Right lobe of liver (tissue), 6 donors: Measurements from ENCODE around the gene IL9R. TPM values are rescaled to one million over a fixed set of nuclear protein-coding genes. Genes with fewer than 3 reads are reported as not detected.
"Not testable (repeated sequence)": the region's sequence is repeated elsewhere in the genome, so short reads cannot be mapped to it uniquely, and the experiment has no call there.

Experiments used
- ATAC-seq, 4 donors: fragments of 200-7000 bp; cut with Tn5 transposase; one replicate each; pipeline ENCODE4 v1.9.1; 2020; ENCODE audit warnings: mild to moderate bottlenecking in 4 of 4, moderate library complexity in 4 of 4
- DNase-seq, 3 donors: peaks; one replicate each; pipeline ENCODE4 v3.0.0-alpha.2; 2020
- H3K27ac ChIP-seq, 3 donors: fragments of 200-600 bp; one replicate each; pipeline ENCODE4 v1.8.0; 2022
- H3K27me3 ChIP-seq, 2 donors: fragments of 200-600 bp; one replicate each; pipeline ENCODE4 v1.8.0; 2022
- H3K36me3 ChIP-seq, 4 donors: fragments of 200-600 bp; sonication (generic) in 1 of 4; one replicate each; pipeline versions ENCODE4 v1.5.1 to v1.8.0; 2017 to 2022; ENCODE audit warnings: control low read depth in 1 of 4
- H3K4me1 ChIP-seq, 4 donors: fragments of 200-600 bp; sonication (generic) in 1 of 4; one replicate each; pipeline versions ENCODE4 v1.5.1 to v1.8.0; 2017 to 2022; ENCODE audit warnings: control low read depth in 1 of 4
- H3K4me3 ChIP-seq, 3 donors: fragments of 200-600 bp; one replicate each; pipeline ENCODE4 v1.8.0; 2022
- H3K9me3 ChIP-seq, 4 donors: fragments of 200-600 bp; sonication (generic) in 1 of 4; one replicate each; pipeline versions ENCODE4 v1.5.1 to v1.8.0; 2017 to 2022; ENCODE audit warnings: control low read depth in 1 of 4
- CTCF ChIP-seq, 4 donors: fragments of 200-600 bp in 3 of 4; fragments of 450-650 bp in 1 of 4; IDR thresholded peaks; one replicate each; pipeline versions ENCODE4 v1.5.1 to v1.8.0; 2016 to 2022; ENCODE audit warnings: antibody characterized with exemption in 4 of 4, mild to moderate bottlenecking in 2 of 4
- POLR2A ChIP-seq: fragments of 450-650 bp; IDR thresholded peaks from one replicate; pipeline ENCODE4 v1.6.1; 2017; ENCODE audit warnings: antibody characterized with exemption, mild to moderate bottlenecking
- WGBS: methylation state at CpG from one replicate; pipeline ENCODE4 v1.1.6; 2018; ENCODE audit warnings: low coverage, low lambda C conversion rate; ENCODE audit not compliant: insufficient coverage; ENCODE audit errors: missing lambda C conversion rate; 5-methylcytosine and 5-hydroxymethylcytosine counted together
- intact Hi-C, 2 donors: fragments of 100-400 bp; cut with DNase I; formaldehyde crosslinking; loops; one replicate each; pipeline versions ENCODE4 v1.11.2 to v1.14.1; 2022
- total RNA-seq, 6 experiments: library from RNA; depleted of rRNA in 2 of 6; stranded (reverse); fragments of >200 nt in 2 of 6; fragmentation: NEBNext Ultra II Directional in 3 of 6; extraction: Animal tissue kit (Norgen Biotek cat#: 25700) in 3 of 6; gene quantifications; one replicate each; pipeline versions ENCODE4 v1.1.0 to v1.2.4, GENCODE V29; 2016 to 2023
- donor health status: DM: no; HTN: yes; CAD: no.
- donor health status: DM: no; HTN: no; CAD: no.
- donor health status: DM: no; HTN: no; CAD: no.
- donor health status: DM: no; HTN: yes; CAD: no.
- donor health status: DM: no; HTN: yes; CAD: no.

IL9R gene
- total RNA-seq, 6 experiments from 2014 or later = 0.18 to 0.37 (median 0.18) TPM; not detected in 3

DNA sequence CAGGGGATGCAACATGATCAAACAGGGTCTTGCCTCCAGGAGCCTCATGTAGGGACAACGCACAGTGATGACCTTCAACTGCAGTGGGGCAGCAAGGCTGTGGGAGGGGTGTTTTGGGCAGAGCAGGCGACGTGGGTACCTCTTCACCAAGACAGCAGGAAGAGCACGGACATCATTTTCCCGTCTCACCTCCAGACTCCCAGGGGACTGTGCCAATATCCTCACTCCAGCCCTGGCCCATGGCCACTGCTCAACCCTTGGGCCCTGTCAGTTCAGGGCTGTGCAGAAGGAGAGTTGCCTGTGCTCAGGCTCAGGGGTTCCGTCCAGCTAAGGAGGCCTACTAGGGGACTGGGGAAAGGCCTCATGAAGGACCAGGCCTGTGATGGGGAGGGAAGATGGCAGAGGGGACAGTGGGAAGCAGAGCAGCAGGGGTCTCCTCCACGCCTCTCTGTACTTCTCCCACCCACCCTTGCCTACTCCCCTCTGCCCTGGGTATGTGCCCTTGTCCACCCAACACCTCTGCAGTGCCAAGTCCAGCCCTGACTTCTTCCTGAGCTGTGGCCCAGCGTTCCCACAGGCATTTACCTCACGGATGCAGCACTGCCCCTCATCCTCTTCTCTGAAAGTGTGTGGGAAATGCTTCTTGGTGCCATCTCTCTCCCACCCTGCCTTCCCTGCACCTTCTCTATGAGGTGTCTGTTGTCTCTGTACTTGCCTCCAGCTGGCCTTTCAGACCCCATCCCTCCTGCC is 1.4 kb downstream of the IL9R start:
- Histone ChIP-seq H3K4me1 (no peaks in the 10 kb centered on the region), H3K9me3 (no peaks in the 10 kb centered on the region), H3K4me3 (no peak overlapping the region), H3K27me3 (no peaks in the 10 kb centered on the region), H3K36me3 (no peaks in the 10 kb centered on the region), H3K27ac (no peak overlapping the region)
- no peak for ATAC-seq
- no peak for DNase-seq
- TF ChIP-seq CTCF (IDR thresholded peaks at IDR 0.05) (no peak), POLR2A (no peak)
- WGBS = 87% methylated on average over 3 of the region's 9 CpGs
- intact Hi-C loops = no loop called here

- H3K4me1 ChIP-seq, H3K27me3 ChIP-seq, H3K4me3 ChIP-seq, ATAC-seq, intact Hi-C loops, H3K27ac ChIP-seq, H3K9me3 ChIP-seq, H3K36me3 ChIP-seq, DNase-seq: not testable (repeated sequence)
- 87% methylated on average over 8 of the region's 9 CpGs for WGBS
These were observed 2.3 kb downstream of the IL9R start for GRCh38 chrX:155999751-156000150.

DNA sequence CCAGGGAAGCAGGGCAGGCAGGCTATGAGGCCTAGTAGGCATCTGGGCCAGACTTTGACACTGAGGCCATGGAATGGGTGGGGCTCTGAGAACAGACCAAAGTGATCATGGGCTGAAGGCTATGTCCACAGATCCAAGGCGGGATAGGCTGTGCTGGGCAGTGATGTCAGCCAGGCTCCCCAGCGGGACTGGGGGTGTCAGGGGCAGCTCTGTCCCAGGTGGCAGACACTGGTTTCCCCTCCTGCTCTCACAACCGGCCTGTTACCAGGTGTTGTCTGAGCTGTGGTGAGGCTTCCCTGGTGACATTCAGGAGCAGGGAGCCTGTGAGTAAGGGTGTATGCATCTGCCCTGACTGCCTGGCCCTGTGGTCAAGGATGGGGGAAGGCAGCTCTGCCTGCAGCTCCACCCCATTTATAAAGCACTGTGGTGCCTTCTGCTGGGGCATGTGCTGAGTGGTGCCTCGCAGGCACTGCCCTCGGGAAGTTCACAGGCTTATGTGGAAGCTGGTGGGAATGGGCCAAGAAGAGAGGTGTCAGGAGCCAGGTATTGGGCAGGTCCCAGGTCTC is 2.9 kb downstream of the IL9R start:
- ATAC-seq = no peak
- intact Hi-C loops = no loop called here
- no CpG with 5 or more reads among the region's 5 CpGs for WGBS

DNA sequence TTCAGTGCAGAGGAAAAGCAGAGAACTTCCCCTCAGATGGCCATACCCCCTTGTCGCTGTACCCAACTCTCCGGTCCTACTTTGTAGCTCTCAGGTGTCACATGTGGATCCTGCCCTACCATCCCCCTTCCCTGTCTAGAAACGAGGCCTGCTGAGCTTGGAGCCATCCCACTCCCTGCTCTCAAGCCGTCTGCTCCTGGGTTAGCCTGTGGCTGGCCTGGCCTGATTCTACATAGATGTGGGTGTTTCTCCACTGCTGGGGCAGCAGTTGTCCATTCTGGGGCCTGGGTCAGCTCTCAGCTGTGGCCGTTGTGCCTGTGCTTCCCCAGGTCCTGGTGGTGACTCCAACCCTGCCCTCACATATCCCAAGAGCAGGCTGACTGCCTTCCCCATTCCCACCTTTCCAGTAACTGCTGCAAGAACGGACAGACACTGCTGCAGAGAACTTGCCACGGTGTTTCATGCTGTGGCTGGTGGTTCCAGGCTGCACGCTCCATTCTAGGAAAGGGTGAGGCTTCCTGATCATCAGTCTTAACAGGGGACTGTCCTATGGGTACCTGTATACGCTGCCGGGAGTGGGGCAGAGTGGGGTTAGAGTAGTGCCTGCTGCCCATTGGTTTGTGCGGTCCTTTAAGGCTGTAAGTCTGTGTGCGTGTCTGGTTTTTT is 3.6 kb downstream of the IL9R start:
- ATAC-seq (no peak), DNase-seq (no peak)
- Histone ChIP-seq H3K4me1 (no peaks in the 10 kb centered on the region), H3K27me3 (no peaks in the 10 kb centered on the region), H3K36me3 (no peaks in the 10 kb centered on the region), H3K4me3 (no peak overlapping the region), H3K9me3 (no peaks in the 10 kb centered on the region), H3K27ac (no peak overlapping the region)
- TF ChIP-seq CTCF (IDR thresholded peaks at IDR 0.05) (no peak), POLR2A (no peak)
- WGBS = 66% methylated on average over 10 of the region's 12 CpGs
- intact Hi-C loops = no loop called here

More for the DNA sequence above, 2.9 kb downstream of the IL9R start:
- H3K27ac ChIP-seq = no peak overlapping the region
- no peak for DNase-seq
- H3K9me3 ChIP-seq = no peaks in the 10 kb centered on the region
- H3K4me3 ChIP-seq = no peak overlapping the region
- H3K27me3 ChIP-seq = no peaks in the 10 kb centered on the region
- TF ChIP-seq POLR2A (no peak), CTCF (IDR thresholded peaks at IDR 0.05) (no peak)
- no peaks in the 10 kb centered on the region for H3K4me1 ChIP-seq
- no peaks in the 10 kb centered on the region for H3K36me3 ChIP-seq

DNA sequence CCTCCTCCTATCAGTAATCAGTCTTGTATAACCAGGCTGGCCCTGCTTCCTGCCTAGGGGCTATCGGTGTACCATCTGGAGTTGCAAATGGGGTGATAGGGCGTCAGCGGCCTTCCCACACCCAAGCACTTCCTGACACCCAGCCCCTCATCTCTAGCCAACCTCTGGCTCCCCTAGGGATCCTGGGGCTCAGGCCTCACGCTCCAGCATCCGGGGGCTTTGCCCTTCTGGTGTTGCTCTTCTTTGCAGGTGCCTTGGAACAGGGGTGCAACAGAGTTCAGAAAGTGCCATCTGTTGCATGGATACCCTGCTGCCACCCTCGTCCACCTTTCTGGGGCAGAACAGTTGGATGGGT is 4.1 kb downstream of the IL9R start:
- WGBS = 63% methylated on average over 4 of the region's 6 CpGs
- H3K27me3 ChIP-seq = no peaks in the 10 kb centered on the region
- no peak for DNase-seq

More for the DNA sequence above, 4.1 kb downstream of the IL9R start:
- TF ChIP-seq CTCF (IDR thresholded peaks at IDR 0.05) (no peak), POLR2A (no peak)
- ATAC-seq = no peak
- intact Hi-C loops = no loop called here
- no peaks in the 10 kb centered on the region for H3K4me1 ChIP-seq
- no peaks in the 10 kb centered on the region for H3K36me3 ChIP-seq
- no peak overlapping the region for H3K4me3 ChIP-seq
- no peak overlapping the region for H3K27ac ChIP-seq
- H3K9me3 ChIP-seq = no peaks in the 10 kb centered on the region
